Hematopoietic multipotent progenitor cell treated with erythropoietin and hydrocortisone succinate and interleukin-3 and kit ligand, for 4 days (in vitro differentiated cells): ENCODE results near the gene DOCK1.

Experiments
- DNase-seq: peaks from one replicate; pipeline ENCODE4 v3.0.0-alpha.2; 2015

DOCK1 gene

GRCh38 chr10:127236266-127236665 is 331.0 kb downstream of the DOCK1 start:
- no peak for DNase-seq

GRCh38 chr10:127242914-127243313 is 337.7 kb downstream of the DOCK1 start:
- no peak for DNase-seq

DNA sequence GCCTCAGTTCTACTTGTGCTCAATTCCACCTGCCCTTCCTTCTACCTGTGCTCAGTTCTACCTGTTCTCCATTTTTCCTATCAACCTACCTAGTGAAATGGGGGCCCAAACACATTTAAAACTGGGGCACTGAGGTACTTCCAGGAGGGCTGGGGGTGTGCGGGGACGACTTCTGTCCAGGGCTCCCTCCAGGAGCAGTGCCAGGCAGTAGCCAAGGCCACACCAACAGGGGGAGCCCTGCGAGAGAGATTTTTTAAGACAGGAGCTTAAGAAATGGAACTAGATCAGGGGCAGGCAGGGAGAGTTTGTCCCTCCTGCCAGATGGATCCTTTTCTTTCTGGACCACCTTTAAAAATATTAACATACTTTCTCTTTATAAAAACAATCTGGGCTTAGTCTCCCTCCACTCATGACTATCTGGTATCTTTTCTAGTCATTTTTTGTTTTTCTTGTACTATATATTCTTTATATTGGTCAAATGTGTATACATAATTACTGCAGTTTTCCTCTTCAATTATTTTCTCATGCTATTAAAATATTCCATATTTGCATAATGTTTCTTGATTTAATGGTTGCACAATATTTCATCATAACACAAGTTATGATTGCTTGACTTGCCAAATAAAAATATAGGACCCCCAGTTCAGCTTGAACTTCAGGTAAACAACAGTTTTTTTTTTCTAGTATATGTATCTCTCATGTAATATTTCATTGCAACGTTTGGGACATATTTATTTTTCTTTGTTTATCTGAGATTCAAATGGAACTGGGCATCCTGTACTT is 338.5 kb downstream of the DOCK1 start:
- peak; percentile 75 for DNase-seq

DNA sequence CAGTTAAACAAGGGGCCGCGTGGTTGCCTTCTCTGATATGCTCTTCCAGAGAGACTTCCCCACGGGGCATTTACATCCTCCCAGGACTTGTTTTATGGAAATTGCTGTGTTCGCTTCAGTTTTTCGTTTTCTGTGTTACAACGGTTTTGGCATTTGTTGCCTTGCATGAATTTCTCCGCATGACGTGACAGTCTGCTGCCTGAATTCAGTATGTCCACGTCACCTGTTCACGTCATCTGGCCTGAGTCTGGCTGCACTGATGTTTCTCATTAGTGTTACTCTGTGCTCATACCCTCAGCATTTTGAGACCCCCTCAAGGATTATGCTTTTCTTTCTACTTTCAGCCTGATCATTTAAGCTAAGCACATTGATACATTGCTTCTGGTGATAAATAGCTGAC is 340.2 kb downstream of the DOCK1 start:
- no peak for DNase-seq

- no peak for DNase-seq
Measured at GRCh38 chr10:127250031-127250430, 344.8 kb downstream of the DOCK1 start.

GRCh38 chr10:127252818-127253217 is 347.6 kb downstream of the DOCK1 start:
- DNase-seq: no peak

GRCh38 chr10:127254276-127254675 is 349.0 kb downstream of the DOCK1 start:
- peak; percentile 67 for DNase-seq

DNA sequence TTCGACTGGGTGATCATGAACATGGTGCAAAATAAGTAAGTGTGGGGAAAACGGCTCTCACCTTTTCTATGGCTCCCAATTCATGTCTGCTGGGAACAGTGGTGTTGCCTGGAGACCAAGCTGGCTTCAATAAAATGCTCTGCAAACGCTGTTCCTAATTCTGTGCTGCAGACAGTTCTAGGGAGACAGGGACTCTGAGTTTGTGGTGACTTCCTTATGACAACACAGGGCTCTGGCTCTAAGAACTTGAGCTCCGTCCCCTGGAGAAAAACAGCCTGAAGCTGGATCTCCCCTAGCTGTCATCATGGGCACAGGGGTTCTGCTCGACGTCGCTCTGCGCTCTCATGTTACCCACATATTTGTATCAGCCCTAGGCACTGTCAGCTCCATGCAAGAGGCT is 352.2 kb downstream of the DOCK1 start:
- no peak for DNase-seq

DNA sequence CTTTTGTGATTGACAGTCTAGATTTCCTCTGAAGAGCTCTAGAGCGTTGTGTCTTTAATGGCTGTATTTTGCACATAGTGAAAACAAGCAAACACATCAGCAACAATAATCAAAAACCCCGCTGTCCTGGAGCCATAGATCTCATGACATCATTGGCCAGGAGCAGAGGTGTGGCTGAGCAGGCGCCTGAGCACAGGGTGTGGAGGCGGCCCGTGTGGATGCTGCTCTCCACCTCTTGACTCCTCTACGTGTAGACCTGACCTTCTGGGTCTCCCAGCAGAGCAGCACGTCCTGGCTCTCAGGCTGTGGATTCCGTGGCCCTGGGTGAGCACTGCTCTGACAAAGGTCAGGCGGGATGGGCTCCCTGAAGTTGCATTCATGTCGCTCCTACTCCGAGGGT is 354.1 kb downstream of the DOCK1 start:
- DNase-seq: no peak

DNA sequence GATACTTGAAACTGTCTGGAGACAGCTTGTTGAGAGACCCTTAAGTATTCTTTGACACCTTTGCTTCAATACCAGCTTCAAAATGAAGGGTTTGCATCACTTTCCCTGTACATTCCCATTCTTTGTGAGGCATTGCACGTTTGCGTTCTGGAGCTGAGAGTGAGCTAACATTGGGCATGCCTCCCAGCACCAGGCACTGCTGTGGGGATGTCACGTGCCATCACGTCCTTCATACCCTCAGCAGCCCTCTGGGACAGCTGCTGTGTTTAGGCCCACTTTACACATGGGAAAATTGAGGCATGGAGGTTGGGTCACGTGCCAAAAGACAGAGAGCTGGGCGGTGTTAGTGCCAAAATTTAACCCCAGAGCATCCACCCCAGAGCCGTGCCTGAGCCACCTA is 357.4 kb downstream of the DOCK1 start:
- DNase-seq: no peak

DNA sequence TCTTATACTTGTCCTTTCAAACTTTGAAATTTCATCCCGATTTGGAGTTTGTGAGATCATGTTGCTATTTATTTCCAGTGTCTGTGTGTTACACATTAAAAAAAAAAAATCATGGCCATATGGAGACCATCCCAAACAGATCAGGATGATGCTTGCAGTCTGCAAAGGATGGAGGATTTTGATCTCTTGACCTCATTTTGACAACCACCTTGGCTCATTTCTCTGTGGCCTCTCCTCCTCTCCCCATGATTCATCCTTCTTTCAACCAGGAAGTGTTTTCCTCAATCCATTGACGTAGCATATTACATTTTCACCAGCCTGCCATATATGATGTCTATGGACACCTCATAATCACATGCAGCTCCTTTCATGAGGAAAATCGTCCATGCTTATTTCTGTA is 360.1 kb downstream of the DOCK1 start:
- no peak for DNase-seq

- no peak for DNase-seq
Measured at GRCh38 chr10:127266431-127266830, 361.2 kb downstream of the DOCK1 start.

GRCh38 chr10:127267442-127267841 is 362.2 kb downstream of the DOCK1 start:
- DNase-seq: no peak

DNA sequence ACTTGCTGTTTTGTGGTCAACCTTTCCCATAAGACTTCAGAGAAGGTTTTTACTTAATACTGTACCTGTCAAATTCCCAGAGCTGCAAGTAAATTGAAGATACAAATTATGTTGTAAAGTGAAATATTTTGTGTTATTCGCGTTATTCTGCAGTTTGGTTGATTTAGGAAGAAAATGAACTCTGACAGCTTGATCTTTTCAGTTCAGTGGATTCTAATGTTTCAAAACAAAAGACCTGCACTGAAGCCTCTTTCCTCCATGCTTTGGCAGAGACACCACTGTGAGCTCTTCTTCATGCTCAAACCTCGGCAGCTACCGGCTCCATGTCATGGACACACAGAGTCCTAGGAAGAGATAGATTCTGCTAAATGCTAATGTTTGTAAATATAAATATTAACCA is 366.8 kb downstream of the DOCK1 start:
- no peak for DNase-seq

DNA sequence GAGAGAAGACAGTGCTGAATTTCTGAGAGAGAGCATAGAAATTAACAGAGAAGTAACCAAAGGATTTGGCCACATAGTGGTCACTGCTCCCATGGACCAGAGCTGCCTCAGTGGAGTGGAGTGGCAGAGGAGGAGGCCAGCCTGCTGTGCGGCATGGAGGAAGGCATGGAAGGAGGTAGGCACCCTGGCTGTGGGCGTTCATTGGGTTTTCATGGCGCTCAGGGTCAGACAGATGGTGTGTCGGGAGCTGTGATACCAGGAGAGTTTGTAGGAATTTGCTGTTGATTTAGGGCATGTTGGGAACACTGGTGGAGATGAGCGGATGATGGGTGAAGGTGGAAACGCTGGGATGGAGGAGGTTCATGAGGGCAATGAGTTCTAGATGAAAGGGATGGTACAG is 370.0 kb downstream of the DOCK1 start:
- no peak for DNase-seq

DNA sequence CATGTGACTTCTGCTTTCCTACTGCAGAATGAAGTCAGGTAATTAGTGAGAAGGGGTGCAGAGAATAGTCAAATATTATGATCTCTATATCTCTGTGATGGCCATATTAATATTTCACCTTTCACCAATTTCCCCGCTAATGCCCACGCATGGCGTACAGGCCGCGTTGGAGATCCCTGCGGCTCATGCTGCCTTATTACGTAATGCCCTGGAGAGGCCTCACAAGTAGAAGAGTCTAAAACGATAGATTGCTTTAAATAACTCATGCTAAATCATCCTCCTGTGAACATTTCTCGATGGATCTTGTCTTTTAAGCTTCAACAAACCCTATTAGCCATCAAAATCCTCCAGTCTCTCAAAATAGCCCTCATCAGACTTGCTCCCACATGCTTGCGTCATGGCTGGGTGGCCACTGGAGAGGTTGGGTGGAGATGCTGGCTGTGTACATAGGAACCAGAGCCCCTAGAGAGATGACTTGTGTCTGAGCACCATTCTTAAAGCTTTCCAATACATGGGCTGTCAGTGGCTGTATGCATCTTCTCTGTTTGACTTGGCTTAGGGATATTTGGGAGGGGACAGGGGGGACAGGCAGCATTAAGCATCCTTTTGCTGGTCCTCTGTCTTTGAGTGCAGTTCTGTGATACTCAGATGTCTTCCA is 370.7 kb downstream of the DOCK1 start:
- DNase-seq: no peak

DNA sequence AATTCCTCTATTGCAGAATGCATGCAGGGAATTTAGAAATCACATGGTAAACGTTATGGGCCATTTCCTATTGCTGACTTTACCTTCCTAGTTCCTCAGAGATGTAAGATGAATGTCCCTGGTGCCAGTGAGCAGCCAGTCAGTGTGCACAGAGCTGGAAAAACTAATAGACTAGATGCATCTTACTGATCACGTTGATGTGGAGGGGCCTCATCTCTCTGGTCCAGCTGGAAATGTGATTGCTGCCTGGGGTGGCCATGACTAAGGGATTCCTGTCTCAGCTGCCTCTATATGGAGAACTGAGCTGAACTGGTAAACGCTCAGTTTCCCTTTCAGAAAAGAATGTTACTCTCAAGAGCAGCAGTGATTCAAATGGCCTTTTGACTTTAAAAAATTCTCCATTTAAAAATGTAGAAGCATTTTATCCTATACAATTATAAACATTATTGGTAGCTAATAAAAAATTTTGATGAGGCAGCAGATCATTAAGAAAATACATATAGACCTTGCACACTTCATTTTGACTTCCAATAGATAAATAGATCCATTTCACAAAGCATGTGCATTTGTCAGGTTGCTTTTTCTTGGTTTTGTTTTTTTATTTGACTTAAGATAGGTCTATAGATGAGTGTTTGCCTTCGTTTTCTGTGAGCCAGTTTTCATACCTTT is 371.7 kb downstream of the DOCK1 start:
- DNase-seq: no peak

DNA sequence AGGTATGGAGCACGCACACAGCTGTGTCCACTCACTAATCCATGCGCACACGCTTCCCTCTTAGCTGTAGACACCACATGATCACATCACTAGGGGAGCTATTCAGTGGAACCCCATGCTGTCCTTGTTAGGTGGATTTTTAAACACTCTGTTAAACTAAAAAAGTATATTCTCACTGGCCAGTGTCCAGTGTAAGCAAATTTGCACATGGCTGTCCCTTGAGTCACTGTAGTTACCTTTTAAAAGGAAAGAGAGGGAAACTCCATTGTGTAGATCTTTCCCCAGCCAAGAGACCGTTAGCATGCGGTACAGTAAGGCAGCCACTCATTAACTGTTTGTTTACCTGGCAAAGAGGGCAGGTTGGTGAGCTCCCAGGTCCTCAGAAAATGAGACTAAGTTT is 372.8 kb downstream of the DOCK1 start:
- no peak for DNase-seq

- no peak for DNase-seq
Measured at GRCh38 chr10:127279334-127279774, 374.1 kb downstream of the DOCK1 start.

DNA sequence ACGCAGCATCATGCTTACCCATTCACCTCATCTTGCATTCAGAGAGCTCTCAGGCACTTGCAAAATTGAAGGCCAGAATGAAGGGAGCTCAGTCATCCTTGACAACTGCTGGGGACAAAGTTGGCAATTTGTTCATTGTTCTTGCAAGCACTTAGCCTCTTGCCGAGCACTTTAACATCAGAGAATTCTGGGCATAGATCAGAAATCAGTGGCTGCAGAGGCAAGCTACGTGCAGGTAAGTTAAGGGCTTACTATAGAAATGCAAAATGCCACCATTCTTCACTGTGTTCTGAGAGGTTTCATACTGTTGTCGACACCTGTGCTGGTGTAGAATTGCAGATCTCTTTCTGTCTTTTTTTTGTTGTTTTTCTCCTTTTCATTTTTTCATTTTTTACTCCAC is 375.2 kb downstream of the DOCK1 start:
- no peak for DNase-seq

GRCh38 chr10:127283017-127283416 is 377.8 kb downstream of the DOCK1 start:
- no peak for DNase-seq

DNA sequence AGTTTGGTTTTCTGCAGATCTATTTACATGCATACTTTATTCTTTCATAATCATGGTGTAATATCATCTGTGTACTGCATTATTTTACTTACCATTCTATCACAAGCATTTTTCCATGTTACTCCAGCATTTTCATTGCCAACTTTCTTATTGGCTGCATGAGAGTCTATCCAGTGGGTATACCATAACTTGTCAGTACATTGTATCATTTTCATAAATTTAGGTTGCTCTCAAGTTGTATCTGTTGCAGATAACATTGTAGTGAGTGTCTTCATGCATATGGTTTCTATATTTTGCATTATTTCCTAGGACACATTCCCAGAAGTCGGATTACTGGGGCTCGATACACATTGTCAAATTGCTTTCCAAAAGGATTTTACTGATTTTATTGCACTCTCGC is 378.3 kb downstream of the DOCK1 start:
- no peak for DNase-seq

DNA sequence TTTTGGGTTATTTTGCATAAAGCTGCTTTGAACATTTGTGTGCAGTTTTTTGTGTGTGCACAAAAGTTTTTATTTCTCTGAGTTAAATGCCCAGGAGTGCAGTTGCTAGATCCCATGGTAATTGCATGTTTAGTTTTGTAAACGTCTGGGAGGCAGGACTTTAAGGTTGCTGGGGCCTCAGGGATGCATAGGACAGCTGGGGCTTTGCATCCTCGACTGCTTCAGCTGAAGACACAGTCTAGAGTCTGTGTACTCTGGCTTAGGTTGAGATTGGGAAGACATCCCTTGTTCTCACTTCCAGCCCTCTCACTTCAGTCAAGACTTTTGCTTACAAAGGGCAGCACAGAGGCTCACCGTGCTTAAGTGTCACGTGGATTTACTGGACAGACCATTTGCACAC is 385.6 kb downstream of the DOCK1 start:
- DNase-seq: no peak

DNA sequence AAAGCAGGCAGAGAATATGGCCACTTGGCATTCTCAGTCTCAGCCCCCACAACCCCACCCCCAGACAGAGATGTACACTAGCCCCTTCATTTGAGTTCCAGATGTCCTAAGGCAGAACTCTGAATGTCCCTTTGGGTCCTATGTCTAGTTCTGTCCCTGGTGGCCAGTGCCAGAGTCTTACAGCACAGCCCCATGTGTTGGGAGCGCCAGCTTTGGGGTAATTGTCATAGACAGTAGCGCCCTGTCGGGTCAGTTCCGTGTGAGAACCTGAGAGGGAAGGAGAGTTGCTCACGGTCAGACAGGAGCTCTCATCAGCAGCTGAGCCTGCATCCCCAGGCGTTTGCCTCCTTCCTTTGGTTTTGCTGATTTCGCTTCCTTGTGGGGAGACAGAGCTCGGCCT is 386.1 kb downstream of the DOCK1 start:
- DNase-seq: no peak
